LNCAP (cell line): ENCODE data around the gene PWWP2B.

Source experiments
- CTCF ChIP-seq: fragments of 450-650 bp; IDR thresholded peaks from 2 replicates; pipeline ENCODE4 v1.5.1; 2017; ENCODE audit warnings: mild to moderate bottlenecking

PWWP2B gene

DNA sequence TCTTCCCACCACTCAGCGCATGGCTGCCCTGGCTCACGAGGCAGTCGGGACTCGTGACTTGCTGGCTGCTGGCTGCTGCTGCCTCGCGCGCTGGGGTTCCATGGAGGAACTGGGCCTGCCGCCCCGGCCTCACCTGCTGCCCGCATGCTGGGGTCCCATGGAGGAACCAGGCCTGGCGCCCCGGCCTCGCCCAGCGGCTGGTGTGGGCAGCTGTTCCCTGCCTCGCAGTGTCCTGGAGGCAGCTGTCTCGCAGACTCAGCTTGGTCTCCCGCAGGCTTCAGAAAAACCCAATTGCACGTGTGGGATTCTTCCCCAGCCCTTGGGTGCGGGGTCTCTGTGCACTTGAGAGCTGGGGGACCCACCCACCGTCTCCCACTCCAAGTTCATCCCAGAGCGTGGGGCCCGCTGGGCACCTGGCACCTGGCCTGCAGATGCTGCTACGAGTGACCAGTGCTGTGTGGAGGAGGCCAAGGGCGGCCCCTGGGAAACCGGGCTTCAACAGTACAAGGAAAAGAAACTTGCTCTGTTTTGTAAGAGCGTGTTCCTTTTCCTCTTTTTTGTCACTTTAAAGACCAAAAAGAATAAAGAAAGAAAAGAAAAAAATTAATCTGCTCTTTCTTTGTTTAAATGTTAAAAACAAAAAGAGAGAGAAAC, 20.4 kb downstream of the PWWP2B start:
- TF ChIP-seq CTCF = no peak

GRCh38 chr10:132417957-132418441, 21.0 kb downstream of the PWWP2B start:
- TF ChIP-seq CTCF = no peak

- TF ChIP-seq CTCF = no peak
Observed at GRCh38 chr10:132418527-132419416, 21.8 kb downstream of the PWWP2B start.

- no peak for TF ChIP-seq CTCF
Observed at GRCh38 chr10:132419538-132420468, 22.8 kb downstream of the PWWP2B start.

- TF ChIP-seq CTCF = no peak
Observed at GRCh38 chr10:132420469-132420980, 23.5 kb downstream of the PWWP2B start.

- no peak for TF ChIP-seq CTCF
Observed at GRCh38 chr10:132420981-132421846, 24.2 kb downstream of the PWWP2B start.
